KBM-7 (cell line): Measurements from ENCODE around the gene FZR1.
"Not testable (repeated sequence)": the region's sequence is repeated elsewhere in the genome, so short reads cannot be mapped to it uniquely, and the experiment has no call there.

Experiments used
- DNase-seq: peaks from one replicate; pipeline ENCODE4 v3.0.0-alpha.2; 2015
- in situ Hi-C: fragments of 300-500 bp; cut with MboI; formaldehyde crosslinking; loops from 2 replicates; pipeline ENCODE4 v1.14.3; 2020; ENCODE audit warnings: low sequenced_read_pairs, low pct_unique_long_range_greater_than_20kb, mixed read lengths

FZR1 gene

DNA sequence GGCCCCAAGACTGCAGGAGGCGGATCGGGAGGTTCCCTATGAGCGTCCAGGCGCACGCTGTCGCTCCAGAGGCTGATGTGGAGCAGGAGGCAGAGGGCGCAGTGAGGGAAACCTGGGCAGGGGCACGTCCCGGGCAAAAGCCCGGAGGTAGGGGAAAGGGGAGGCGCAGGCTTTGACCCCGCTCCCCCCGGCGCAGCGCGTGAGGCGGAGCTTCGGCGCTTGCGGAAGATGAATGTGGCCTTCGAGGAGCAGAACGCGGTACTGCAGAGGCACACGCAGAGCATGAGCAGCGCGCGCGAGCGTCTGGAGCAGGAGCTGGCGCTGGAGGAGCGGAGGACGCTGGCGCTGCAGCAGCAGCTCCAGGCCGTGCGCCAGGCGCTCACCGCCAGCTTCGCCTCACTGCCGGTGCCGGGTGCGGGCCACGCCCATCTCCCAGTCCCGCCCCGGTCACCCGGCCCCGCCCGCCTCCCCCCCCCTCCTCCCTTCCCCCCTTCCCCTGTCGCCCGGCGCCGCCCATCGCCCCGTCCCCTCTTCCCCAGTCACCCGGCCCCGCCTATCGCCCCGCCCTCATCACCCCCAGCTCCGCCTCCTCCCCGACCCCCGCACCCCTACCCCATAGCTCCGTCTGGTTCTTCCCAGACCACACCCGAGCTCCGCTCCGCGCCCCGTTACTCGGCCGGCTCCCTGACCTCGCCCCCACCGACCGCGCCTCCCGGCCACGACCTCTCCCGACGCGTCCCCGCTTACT, 70.8 kb downstream of the FZR1 start:
- DNase-seq = no peak
- in situ Hi-C loops = no loop called here

DNA sequence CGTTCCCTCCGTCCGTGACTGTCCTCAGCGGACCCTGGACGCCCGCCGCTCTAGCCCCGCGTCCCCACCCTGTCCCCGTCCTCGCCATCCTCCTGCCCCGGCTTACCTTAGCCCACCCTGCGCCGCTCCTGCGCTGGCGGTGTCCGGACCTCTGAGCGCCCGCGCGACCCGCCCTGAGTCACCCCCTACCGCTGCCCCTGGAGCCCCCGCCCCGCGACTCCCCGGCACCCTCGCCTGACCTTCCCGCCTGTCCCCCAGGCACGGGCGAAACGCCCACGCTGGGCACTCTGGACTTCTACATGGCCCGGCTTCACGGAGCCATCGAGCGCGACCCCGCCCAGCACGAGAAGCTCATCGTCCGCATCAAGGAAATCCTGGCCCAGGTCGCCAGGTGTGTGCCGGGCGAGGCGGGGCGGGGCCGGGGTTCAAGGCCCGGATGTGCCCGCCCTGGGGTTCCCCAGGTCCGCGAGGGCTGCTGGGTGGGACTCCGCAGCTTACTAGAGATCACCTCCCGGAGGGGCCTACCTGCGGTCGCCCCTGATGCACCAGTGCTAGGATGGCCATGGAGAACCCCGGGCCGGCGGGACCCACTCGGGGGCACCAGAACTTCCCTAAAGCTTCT, 71.7 kb downstream of the FZR1 start:
- in situ Hi-C loops = no loop called here
- DNase-seq = no peak

DNA sequence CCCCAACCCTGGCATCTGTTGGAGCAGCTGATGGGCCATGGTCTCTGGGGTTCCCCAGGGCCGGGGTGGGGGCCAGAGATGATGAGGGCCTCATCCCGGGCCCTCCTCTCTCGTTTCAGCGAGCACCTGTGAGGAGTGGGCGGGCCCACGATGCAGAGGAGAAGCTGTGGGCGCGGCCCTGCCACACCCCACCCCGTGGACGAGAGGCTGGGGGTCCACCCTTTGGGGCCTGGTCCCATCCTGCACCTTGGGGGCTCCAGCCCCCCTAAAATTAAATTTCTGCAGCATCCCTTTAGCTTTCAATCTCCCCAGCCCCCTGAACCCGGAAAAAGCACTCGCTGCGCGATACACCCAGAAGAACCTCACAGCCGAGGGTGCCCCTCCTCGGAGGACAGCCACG, 72.3 kb downstream of the FZR1 start:
- in situ Hi-C loops = no loop called here
- no peak for DNase-seq

DNA sequence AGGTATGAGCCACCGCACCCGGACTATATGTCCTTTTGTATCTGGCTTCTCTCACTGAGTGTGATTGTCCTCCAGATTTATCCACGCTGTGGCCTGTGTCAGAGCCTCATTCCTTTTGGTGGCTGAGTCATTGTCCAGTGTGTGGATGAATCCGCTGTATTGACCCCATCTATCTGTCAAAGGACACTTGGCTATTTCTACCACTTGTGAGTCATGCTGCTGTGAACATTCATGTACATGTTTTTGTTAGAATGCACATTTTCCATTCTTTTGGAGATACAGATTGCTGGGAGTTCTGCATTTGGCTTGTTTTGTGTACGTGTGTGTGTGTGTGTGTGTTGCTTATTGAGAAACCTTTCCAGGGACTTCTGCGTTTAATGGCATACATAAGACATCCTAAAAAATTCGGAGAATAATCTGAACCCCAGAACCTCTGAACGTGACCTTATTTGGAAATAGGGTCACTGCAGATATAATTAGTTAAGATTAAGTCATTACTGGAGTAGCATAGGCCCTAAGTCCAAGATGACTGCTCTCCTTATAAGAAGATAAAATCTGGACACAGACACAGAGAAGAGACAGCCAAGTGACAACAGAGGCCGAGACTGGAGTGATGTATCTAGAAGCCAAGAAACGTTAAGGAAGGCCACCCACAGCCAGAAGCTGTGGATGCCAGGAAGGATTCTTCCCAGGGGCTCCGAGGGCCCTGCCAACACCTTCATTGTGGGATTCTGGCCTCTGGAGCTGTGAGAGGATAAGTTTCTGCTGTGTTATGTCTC, 74.2 kb downstream of the FZR1 start:
- in situ Hi-C loops = no loop called here
- DNase-seq = no peak

DNA sequence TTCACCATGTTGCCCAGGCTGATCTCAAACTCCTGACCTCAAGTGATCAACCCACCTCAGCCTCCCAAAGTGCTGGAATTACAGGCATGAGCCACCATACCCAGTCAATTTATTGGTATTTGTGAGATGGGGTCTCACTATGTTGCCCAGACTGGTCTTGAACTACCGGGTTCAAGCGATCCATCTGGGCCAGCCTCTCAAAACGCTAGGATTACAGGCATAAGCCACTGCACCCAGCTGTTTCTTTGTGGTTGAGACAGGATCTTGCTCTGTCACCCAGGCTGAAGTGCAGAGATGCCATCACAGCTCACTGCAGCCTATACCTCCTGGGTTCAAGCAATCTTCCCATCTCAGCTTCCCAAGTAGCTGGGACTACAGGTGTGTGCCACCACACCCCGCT, 75.7 kb downstream of the FZR1 start:
- in situ Hi-C loops, DNase-seq: not testable (repeated sequence)

DNA sequence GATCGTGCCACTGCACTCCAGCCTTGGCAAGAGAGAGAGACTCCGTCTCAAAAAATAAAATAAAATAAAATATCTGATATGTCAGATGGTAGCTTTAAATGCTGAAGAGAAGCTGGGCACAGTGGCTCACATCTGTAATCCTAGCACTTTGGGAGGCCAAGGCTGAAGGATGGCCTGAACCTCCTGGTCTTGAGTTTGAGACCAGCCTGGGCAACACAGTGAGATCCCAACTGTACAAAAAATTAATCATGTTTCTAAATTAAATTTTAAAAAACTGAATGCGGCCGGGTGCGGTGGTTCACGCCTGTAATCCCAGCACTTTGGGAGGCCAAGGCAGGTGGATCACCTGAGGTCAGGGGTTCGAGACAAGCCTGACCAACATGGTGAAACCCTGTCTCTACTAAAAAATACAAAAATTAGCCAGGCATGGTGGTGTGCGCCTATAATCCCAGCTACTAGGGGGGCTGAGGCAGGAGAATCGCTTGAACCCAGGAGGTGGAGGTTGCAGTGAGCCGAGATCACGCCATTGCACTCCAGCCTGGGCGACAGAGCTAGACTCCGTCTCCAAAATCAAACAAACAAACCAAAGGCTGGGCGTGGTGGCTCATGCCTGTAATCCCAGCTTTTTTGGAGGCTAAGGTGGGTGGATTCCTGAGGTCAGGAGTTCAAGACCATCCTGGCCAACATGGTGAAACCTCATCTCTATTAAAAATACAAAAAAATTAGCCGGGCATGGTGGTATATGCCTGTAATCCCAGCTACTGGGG, 78.1 kb downstream of the FZR1 start:
- in situ Hi-C loops, DNase-seq: not testable (repeated sequence)

DNA sequence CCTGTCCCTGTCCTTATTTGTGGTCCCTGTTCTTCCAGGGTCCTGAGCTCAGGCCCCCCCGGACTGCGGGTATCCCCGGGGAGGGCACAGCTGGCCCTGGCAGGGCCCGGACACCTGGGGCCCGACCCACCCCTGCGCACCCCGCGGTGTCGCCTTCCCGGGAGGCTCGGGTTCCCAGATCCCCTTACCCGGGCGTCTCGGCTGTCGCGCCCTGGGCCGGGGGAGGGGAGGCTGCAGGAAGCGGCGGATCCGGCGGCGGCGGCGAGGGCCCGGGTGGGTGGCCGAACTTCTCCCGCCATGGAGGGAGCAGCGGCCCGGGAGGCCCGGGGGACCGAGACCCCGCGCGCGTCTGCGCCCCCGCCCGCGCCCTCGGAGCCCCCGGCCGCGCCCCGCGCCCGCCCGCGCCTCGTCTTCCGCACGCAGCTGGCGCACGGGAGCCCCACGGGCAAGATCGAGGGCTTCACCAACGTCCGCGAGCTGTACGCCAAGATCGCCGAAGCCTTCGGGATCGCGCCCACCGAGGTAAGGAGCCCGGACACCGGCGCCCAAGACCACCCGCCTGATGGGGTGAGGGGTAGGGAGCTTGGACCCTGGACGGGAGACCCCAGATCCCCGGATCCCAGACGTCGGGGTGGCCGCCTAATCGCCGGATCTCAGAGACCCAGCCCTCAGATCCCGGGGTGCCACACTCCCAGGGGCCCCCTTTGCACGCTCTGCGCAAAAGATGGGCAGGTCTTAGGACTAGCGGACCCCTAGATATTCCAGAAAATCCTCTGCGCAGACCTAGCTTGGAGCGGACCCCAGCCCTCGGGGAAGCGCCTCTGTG, 79.4 kb downstream of the FZR1 start, which contains the start of gene GIPC3:
TSS of gene GIPC3 (plus strand) at position 178 of the 826 bp plus-strand sequence. CDS start at position 298, 120 bp downstream.
- DNase-seq = peak; percentile 31
- in situ Hi-C loops = no loop called here

DNA sequence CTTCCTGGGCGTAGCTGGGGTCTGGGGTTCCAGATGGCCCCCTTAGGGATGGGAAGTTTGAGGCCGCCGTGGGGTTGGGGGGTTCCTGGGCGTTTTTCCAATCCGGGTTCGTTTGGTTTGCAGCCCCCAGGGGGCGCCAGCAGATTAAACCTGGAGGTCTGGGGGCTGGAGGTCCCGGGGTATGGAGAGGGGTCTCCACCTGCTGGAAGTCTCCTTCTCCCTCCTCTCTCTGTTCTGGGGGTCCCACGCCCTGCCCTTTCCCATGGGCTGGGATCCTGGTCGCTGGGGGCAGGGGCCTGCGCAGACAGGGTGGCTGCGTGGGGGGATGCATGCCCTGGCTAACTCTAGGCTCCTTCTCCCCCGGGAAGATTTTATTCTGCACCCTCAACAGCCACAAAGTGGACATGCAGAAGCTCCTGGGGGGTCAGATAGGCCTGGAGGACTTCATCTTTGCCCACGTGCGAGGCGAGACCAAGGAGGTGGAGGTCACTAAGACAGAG, 80.1 kb downstream of the FZR1 start:
- in situ Hi-C loops = no loop called here
- peak; percentile 74 for DNase-seq

DNA sequence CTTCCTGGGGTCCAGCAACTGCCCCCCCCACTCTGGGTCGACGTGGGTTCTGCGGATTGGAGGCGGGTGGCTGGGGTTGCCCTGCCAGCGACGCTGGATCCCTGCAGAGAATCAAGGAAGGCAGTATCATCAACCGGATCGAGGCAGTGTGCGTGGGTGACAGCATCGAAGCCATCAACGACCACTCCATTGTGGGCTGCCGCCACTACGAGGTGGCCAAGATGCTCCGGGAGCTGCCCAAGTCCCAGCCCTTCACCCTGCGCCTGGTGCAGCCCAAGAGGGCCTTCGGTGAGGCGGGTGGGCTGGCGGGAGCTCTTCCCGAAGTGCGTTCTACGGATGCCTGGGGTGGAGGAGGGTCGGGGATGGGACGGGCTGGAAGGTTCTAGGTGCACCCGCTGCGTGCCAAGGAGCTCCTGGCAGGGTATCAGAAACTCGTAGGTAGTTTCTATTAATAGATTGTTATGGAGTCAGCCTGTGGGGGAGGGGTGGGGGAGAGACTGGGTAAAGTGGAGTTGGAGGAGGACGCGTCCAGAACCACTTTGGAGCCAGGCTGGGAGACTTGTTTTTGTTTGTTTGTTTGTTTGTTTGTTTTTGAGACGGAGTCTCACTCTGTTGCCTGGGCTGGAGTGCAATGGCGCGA, 80.7 kb downstream of the FZR1 start:
- in situ Hi-C loops = no loop called here
- no peak for DNase-seq
